Effector memory CD4-positive, alpha-beta T cell (primary cell): ENCODE measurements around the gene IL3.
"Not testable (repeated sequence)": the region's sequence is repeated elsewhere in the genome, so short reads cannot be mapped to it uniquely, and the experiment has no call there.

Source experiments
- DNase-seq, 3 donors: peaks; one replicate each; pipeline ENCODE4 v3.0.0-alpha.2; 2020
- H3K27ac ChIP-seq: 2 replicates; pipeline ENCODE4 v1.7.0; 2013; ENCODE audit warnings: mild to moderate bottlenecking, low read length, moderate library complexity; ENCODE audit not compliant: insufficient read depth, poor library complexity, severe bottlenecking
- H3K27me3 ChIP-seq: replicated peaks from 2 replicates; pipeline ENCODE4 v1.7.0; 2013; ENCODE audit warnings: mild to moderate bottlenecking, low read length; ENCODE audit not compliant: insufficient read depth, control insufficient read depth, poor library complexity, severe bottlenecking
- H3K36me3 ChIP-seq: 2 replicates; pipeline ENCODE4 v1.7.0; 2013; ENCODE audit warnings: mild to moderate bottlenecking, low read length, moderate library complexity; ENCODE audit not compliant: control insufficient read depth, insufficient read depth
- H3K4me1 ChIP-seq: 2 replicates; pipeline ENCODE4 v1.7.0; 2013; ENCODE audit warnings: low read length, mild to moderate bottlenecking; ENCODE audit not compliant: control insufficient read depth, insufficient read depth, poor library complexity, severe bottlenecking
- H3K4me3 ChIP-seq: 2 replicates; pipeline ENCODE4 v1.7.0; 2013; ENCODE audit warnings: low read length, low read depth, mild to moderate bottlenecking; ENCODE audit not compliant: insufficient read depth, poor library complexity, severe bottlenecking
- H3K9me3 ChIP-seq: 2 replicates; pipeline ENCODE4 v1.7.0; 2013; ENCODE audit warnings: mild to moderate bottlenecking, low read length, moderate library complexity; ENCODE audit not compliant: control insufficient read depth

IL3 gene

GRCh38 chr5:132099905-132100304 is 39.5 kb downstream of the IL3 start:
- H3K27me3 ChIP-seq = no peaks in the 10 kb centered on the region
- peaks cover 68% of the 10 kb centered on the region for H3K4me1 ChIP-seq
- H3K4me3 ChIP-seq = no peak overlapping the region
- peak overlapping the region; percentile 2 for H3K27ac ChIP-seq
- no peaks in the 10 kb centered on the region for H3K9me3 ChIP-seq
- no peak for DNase-seq
- H3K36me3 ChIP-seq = no peaks in the 10 kb centered on the region

- Histone ChIP-seq H3K36me3 (no peaks in the 10 kb centered on the region), H3K27me3 (no peaks in the 10 kb centered on the region), H3K9me3 (no peaks in the 10 kb centered on the region), H3K4me3 (no peak overlapping the region), H3K27ac (peak overlapping the region; percentile 85), H3K4me1 (peaks cover 69% of the 10 kb centered on the region)
- peak in 1 of 3 donors; percentile 38 for DNase-seq
These were observed 40.3 kb downstream of the IL3 start for GRCh38 chr5:132100672-132101261.

- Histone ChIP-seq H3K27ac (peak overlapping the region; percentile 85), H3K4me3 (no peak overlapping the region), H3K4me1 (peaks cover 67% of the 10 kb centered on the region), H3K9me3 (no peaks in the 10 kb centered on the region), H3K36me3 (no peaks in the 10 kb centered on the region), H3K27me3 (no peaks in the 10 kb centered on the region)
- DNase-seq = no peak
These were observed 41.0 kb downstream of the IL3 start for GRCh38 chr5:132101385-132101880.

GRCh38 chr5:132102101-132102701 is 41.7 kb downstream of the IL3 start:
- Histone ChIP-seq H3K36me3 (no peaks in the 10 kb centered on the region), H3K27me3 (no peaks in the 10 kb centered on the region), H3K4me1 (peaks cover 67% of the 10 kb centered on the region), H3K4me3 (no peak overlapping the region), H3K9me3 (no peaks in the 10 kb centered on the region), H3K27ac (peak overlapping the region; percentile 85)
- DNase-seq = peak; percentile 36 to 58 (median 48)

- Histone ChIP-seq H3K4me3 (peak overlapping the region; percentile 9), H3K27ac (peak overlapping the region; percentile 85), H3K4me1 (peaks cover 67% of the 10 kb centered on the region), H3K27me3 (no peaks in the 10 kb centered on the region), H3K36me3 (no peaks in the 10 kb centered on the region), H3K9me3 (no peaks in the 10 kb centered on the region)
- DNase-seq = no peak
These were observed 42.5 kb downstream of the IL3 start for GRCh38 chr5:132102944-132103331.

GRCh38 chr5:132103332-132103951 is 43.0 kb downstream of the IL3 start:
- Histone ChIP-seq H3K9me3 (no peaks in the 10 kb centered on the region), H3K27me3 (no peaks in the 10 kb centered on the region), H3K27ac (peak overlapping the region; percentile 85), H3K4me1 (peaks cover 67% of the 10 kb centered on the region), H3K36me3 (no peaks in the 10 kb centered on the region), H3K4me3 (peak overlapping the region; percentile 9)
- peak; percentile 59 to 74 (median 66) for DNase-seq

- Histone ChIP-seq H3K27me3 (no peaks in the 10 kb centered on the region), H3K36me3 (no peaks in the 10 kb centered on the region), H3K9me3 (no peaks in the 10 kb centered on the region), H3K27ac (peak overlapping the region; percentile 85), H3K4me1 (peaks cover 64% of the 10 kb centered on the region), H3K4me3 (no peak overlapping the region)
- DNase-seq = no peak
These were observed 43.5 kb downstream of the IL3 start for GRCh38 chr5:132103969-132104391.

GRCh38 chr5:132104556-132104955 is 44.1 kb downstream of the IL3 start:
- Histone ChIP-seq H3K4me1 (peaks cover 58% of the 10 kb centered on the region), H3K36me3 (no peaks in the 10 kb centered on the region), H3K27ac (no peak overlapping the region), H3K27me3 (no peaks in the 10 kb centered on the region), H3K4me3 (no peak overlapping the region), H3K9me3 (no peaks in the 10 kb centered on the region)
- no peak for DNase-seq

GRCh38 chr5:132105688-132106087 is 45.2 kb downstream of the IL3 start:
- Histone ChIP-seq H3K27ac (no peak overlapping the region), H3K27me3 (no peaks in the 10 kb centered on the region), H3K4me3 (no peak overlapping the region), H3K9me3 (no peaks in the 10 kb centered on the region), H3K36me3 (no peaks in the 10 kb centered on the region), H3K4me1 (peaks cover 54% of the 10 kb centered on the region)
- DNase-seq = no peak

GRCh38 chr5:132108495-132108894 is 48.0 kb downstream of the IL3 start:
- not testable (repeated sequence) for DNase-seq, H3K9me3 ChIP-seq, H3K4me3 ChIP-seq, H3K27ac ChIP-seq, H3K27me3 ChIP-seq, H3K36me3 ChIP-seq
- peaks cover 36% of the 10 kb centered on the region for H3K4me1 ChIP-seq
